Measurements from ENCODE around the gene MCC.
"Not testable (repeated sequence)": the region's sequence is repeated elsewhere in the genome, so short reads cannot be mapped to it uniquely, and the experiment has no call there.

MCC gene

GRCh38 chr5:113474100-113474728, 14.0 kb downstream of the MCC start:
- Histone ChIP-seq H2BK5ac (ENCODE audit: low read depth, low read length, poor library complexity, severe bottlenecking) (no peak overlapping the region), H3K27ac (ENCODE audit: low read length, poor library complexity, severe bottlenecking) (no peak overlapping the region), H3K4me1 (ENCODE audit: control insufficient read depth, insufficient read depth, low read depth, low read length) (no peaks in the 10 kb centered on the region), H3K4me3 (ENCODE audit: insufficient read depth in 1 of 2, low read depth in 1 of 2, low read length in 2 of 2) (no peak overlapping the region), H3K79me1 (replicated peaks; ENCODE audit: low read length, poor library complexity, severe bottlenecking) (no peaks in the 10 kb centered on the region), H2BK12ac (ENCODE audit: low read length in 2 of 2) (no peak overlapping the region), H3K18ac (ENCODE audit: low read depth in 1 of 2, low read length in 2 of 2) (no peak overlapping the region), H4K91ac (ENCODE audit: low read length) (no peak overlapping the region), H2BK120ac (ENCODE audit: low read depth, low read length) (no peak overlapping the region), H3K14ac (ENCODE audit: low read length in 2 of 2) (no peak overlapping the region), H4K8ac (ENCODE audit: low read length) (peak overlapping the region; percentile 80), H3K9ac (ENCODE audit: low read length) (no peak overlapping the region), H3K4ac (ENCODE audit: low read depth in 1 of 2, low read length in 2 of 2) (no peak overlapping the region), H3K36me3 (ENCODE audit: control insufficient read depth in 1 of 2, insufficient read depth in 2 of 2, low read depth in 1 of 2, low read length in 2 of 2) (peaks cover 0 to 5% of the 10 kb centered on the region in 2 experiments), H2AFZ (ENCODE audit: low read depth, low read length) (no peak overlapping the region), H3K27me3 (ENCODE audit: control insufficient read depth in 1 of 2, insufficient read depth in 1 of 2, low read length in 2 of 2) (no peaks in the 10 kb centered on the region), H2BK15ac (ENCODE audit: low read depth, poor library complexity, severe bottlenecking) (no peak overlapping the region), H2AK5ac (ENCODE audit: low read length, severe bottlenecking) (no peak overlapping the region), H3K23ac (ENCODE audit: low read length in 2 of 2) (no peak overlapping the region), H3K9me3 (ENCODE audit: control insufficient read depth, low read length) (no peaks in the 10 kb centered on the region), H3K4me2 (ENCODE audit: low read length, poor library complexity, severe bottlenecking) (no peak overlapping the region)
- 44% methylated on average over 5 of the region's 5 CpGs for WGBS
- DNase-seq: no peak

- no peaks in the 10 kb centered on the region for H3K9me3 ChIP-seq (ENCODE audit: control insufficient read depth, low read length)
- H3K18ac ChIP-seq (ENCODE audit: low read depth in 1 of 2, low read length in 2 of 2): no peak overlapping the region
- H3K14ac ChIP-seq (ENCODE audit: low read length in 2 of 2): no peak overlapping the region
- no peaks in the 10 kb centered on the region for H3K36me3 ChIP-seq (ENCODE audit: control insufficient read depth in 1 of 2, insufficient read depth in 2 of 2, low read depth in 1 of 2, low read length in 2 of 2)
- H3K4me2 ChIP-seq (ENCODE audit: low read length, poor library complexity, severe bottlenecking): no peak overlapping the region
- H4K91ac ChIP-seq (ENCODE audit: low read length): no peak overlapping the region
- H4K8ac ChIP-seq (ENCODE audit: low read length): no peak overlapping the region
- no peak overlapping the region for H3K23ac ChIP-seq (ENCODE audit: low read length in 2 of 2)
- no peak overlapping the region for H2BK5ac ChIP-seq (ENCODE audit: low read depth, low read length, poor library complexity, severe bottlenecking)
- DNase-seq: no peak
- H3K4me1 ChIP-seq (ENCODE audit: control insufficient read depth, insufficient read depth, low read depth, low read length): no peaks in the 10 kb centered on the region
- no peak overlapping the region for H3K9ac ChIP-seq (ENCODE audit: low read length)
- no peak overlapping the region for H3K27ac ChIP-seq (ENCODE audit: low read length, poor library complexity, severe bottlenecking)
- H2AFZ ChIP-seq (ENCODE audit: low read depth, low read length): no peak overlapping the region
- H3K79me1 ChIP-seq (replicated peaks; ENCODE audit: low read length, poor library complexity, severe bottlenecking): peaks cover 4% of the 10 kb centered on the region
- no peaks in the 10 kb centered on the region for H3K27me3 ChIP-seq (ENCODE audit: control insufficient read depth in 1 of 2, insufficient read depth in 1 of 2, low read length in 2 of 2)
- H2BK120ac ChIP-seq (ENCODE audit: low read depth, low read length): no peak overlapping the region
- no peak overlapping the region for H3K4me3 ChIP-seq (ENCODE audit: insufficient read depth in 1 of 2, low read depth in 1 of 2, low read length in 2 of 2)
- no peak overlapping the region for H3K4ac ChIP-seq (ENCODE audit: low read depth in 1 of 2, low read length in 2 of 2)
- no peak overlapping the region for H2BK12ac ChIP-seq (ENCODE audit: low read length in 2 of 2)
- H2AK5ac ChIP-seq (ENCODE audit: low read length, severe bottlenecking): no peak overlapping the region
- H2BK15ac ChIP-seq (ENCODE audit: low read depth, poor library complexity, severe bottlenecking): no peak overlapping the region
Measured at GRCh38 chr5:113463032-113463431, 25.2 kb downstream of the MCC start.

GRCh38 chr5:113457106-113457505, 31.1 kb downstream of the MCC start:
- not testable (repeated sequence) for H3K4me3 ChIP-seq (ENCODE audit: insufficient read depth in 1 of 2, low read depth in 1 of 2, low read length in 2 of 2); H2BK15ac ChIP-seq (ENCODE audit: low read depth, poor library complexity, severe bottlenecking); H3K14ac ChIP-seq (ENCODE audit: low read length in 2 of 2); DNase-seq; H2BK12ac ChIP-seq (ENCODE audit: low read length in 2 of 2); H2AK5ac ChIP-seq (ENCODE audit: low read length, severe bottlenecking); H3K36me3 ChIP-seq (ENCODE audit: control insufficient read depth in 1 of 2, insufficient read depth in 2 of 2, low read depth in 1 of 2, low read length in 2 of 2); H3K9me3 ChIP-seq (ENCODE audit: control insufficient read depth, low read length); H3K9ac ChIP-seq (ENCODE audit: low read length); H3K27ac ChIP-seq (ENCODE audit: low read length, poor library complexity, severe bottlenecking); H2AFZ ChIP-seq (ENCODE audit: low read depth, low read length); H3K4me2 ChIP-seq (ENCODE audit: low read length, poor library complexity, severe bottlenecking); H3K18ac ChIP-seq (ENCODE audit: low read depth in 1 of 2, low read length in 2 of 2); H4K91ac ChIP-seq (ENCODE audit: low read length); H3K23ac ChIP-seq (ENCODE audit: low read length in 2 of 2); H2BK5ac ChIP-seq (ENCODE audit: low read depth, low read length, poor library complexity, severe bottlenecking); H4K8ac ChIP-seq (ENCODE audit: low read length); H3K4ac ChIP-seq (ENCODE audit: low read depth in 1 of 2, low read length in 2 of 2); H3K27me3 ChIP-seq (ENCODE audit: control insufficient read depth in 1 of 2, insufficient read depth in 1 of 2, low read length in 2 of 2); H2BK120ac ChIP-seq (ENCODE audit: low read depth, low read length); H3K4me1 ChIP-seq (ENCODE audit: control insufficient read depth, insufficient read depth, low read depth, low read length)
- WGBS: 94% methylated on average over 18 of the region's 21 CpGs
- H3K79me1 ChIP-seq (replicated peaks; ENCODE audit: low read length, poor library complexity, severe bottlenecking): peaks cover 16% of the 10 kb centered on the region

GRCh38 chr5:113452941-113453340, 35.3 kb downstream of the MCC start:
- Histone ChIP-seq H3K27ac (ENCODE audit: low read length, poor library complexity, severe bottlenecking) (no peak overlapping the region), H3K14ac (ENCODE audit: low read length in 2 of 2) (no peak overlapping the region), H3K18ac (ENCODE audit: low read depth in 1 of 2, low read length in 2 of 2) (no peak overlapping the region), H3K36me3 (ENCODE audit: control insufficient read depth in 1 of 2, insufficient read depth in 2 of 2, low read depth in 1 of 2, low read length in 2 of 2) (no peaks in the 10 kb centered on the region), H2BK15ac (ENCODE audit: low read depth, poor library complexity, severe bottlenecking) (no peak overlapping the region), H3K9me3 (ENCODE audit: control insufficient read depth, low read length) (no peaks in the 10 kb centered on the region), H3K9ac (ENCODE audit: low read length) (no peak overlapping the region), H2BK5ac (ENCODE audit: low read depth, low read length, poor library complexity, severe bottlenecking) (no peak overlapping the region), H4K8ac (ENCODE audit: low read length) (no peak overlapping the region), H4K91ac (ENCODE audit: low read length) (no peak overlapping the region), H3K4me3 (ENCODE audit: insufficient read depth in 1 of 2, low read depth in 1 of 2, low read length in 2 of 2) (no peak overlapping the region), H3K27me3 (ENCODE audit: control insufficient read depth in 1 of 2, insufficient read depth in 1 of 2, low read length in 2 of 2) (no peaks in the 10 kb centered on the region), H3K4me2 (ENCODE audit: low read length, poor library complexity, severe bottlenecking) (no peak overlapping the region), H3K4ac (ENCODE audit: low read depth in 1 of 2, low read length in 2 of 2) (no peak overlapping the region), H3K79me1 (replicated peaks; ENCODE audit: low read length, poor library complexity, severe bottlenecking) (peaks cover 13% of the 10 kb centered on the region), H3K4me1 (ENCODE audit: control insufficient read depth, insufficient read depth, low read depth, low read length) (peaks cover 1% of the 10 kb centered on the region), H2AFZ (ENCODE audit: low read depth, low read length) (no peak overlapping the region), H3K23ac (ENCODE audit: low read length in 2 of 2) (no peak overlapping the region), H2AK5ac (ENCODE audit: low read length, severe bottlenecking) (no peak overlapping the region), H2BK12ac (ENCODE audit: low read length in 2 of 2) (no peak overlapping the region), H2BK120ac (ENCODE audit: low read depth, low read length) (no peak overlapping the region)
- DNase-seq: no peak
- WGBS: 91% methylated on average over 6 of the region's 6 CpGs
